GM12892 (cell line): ENCODE data around the gene RMND5A.

ENCODE experiments used
- POLR2A ChIP-seq: IDR thresholded peaks from 2 replicates; pipeline ENCODE4 v1.6.1; 2011; ENCODE audit warnings: low read depth, low read length, control low read depth
- POLR2AphosphoS5 ChIP-seq: IDR thresholded peaks from 2 replicates; pipeline ENCODE4 v1.6.1; 2011; ENCODE audit warnings: low read depth, low read length, control low read depth
- TAF1 ChIP-seq: IDR thresholded peaks from 2 replicates; pipeline ENCODE4 v1.6.1; 2011; ENCODE audit warnings: low read depth, mild to moderate bottlenecking, control low read depth, low read length, borderline replicate concordance

DNA sequence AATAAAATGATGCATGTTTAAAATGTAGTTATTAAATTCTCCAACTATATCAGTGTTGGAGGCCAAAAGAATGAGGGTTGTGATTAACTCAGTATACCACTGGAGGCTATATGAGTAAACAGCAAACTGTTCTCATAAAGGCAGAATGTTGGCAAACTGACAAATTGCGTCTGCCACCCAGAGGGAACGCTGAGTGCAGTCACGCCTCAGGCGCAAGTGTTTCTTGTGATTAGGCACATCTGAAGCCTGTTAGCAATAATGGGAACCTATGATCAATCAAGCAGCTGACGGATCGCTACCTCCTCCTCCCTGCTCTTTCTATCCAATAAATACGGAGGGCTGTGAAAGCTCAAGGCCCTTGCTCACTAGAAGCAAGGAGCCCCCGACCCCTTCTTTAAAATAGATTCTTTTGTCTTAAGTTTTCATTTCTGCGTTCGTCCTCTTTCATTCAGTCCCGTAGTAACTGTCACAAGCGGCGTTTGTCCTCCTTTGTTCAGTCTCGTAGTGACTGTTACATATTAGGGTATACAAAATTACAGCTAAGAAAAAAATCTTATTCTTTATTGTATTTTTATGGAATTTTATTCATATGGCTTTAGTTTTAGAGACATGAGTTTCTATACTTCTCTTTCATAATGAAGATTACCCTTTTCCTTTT lies 16.3 kb upstream of the RMND5A start:
- TF ChIP-seq POLR2A (no peak), POLR2AphosphoS5 (no peak), TAF1 (no peak)
